SK-N-MC (cell line): ENCODE data around the gene GRIK2.
"Not testable (repeated sequence)": the region's sequence is repeated elsewhere in the genome, so short reads cannot be mapped to it uniquely, and the experiment has no call there.

Experiments
- DNase-seq: peaks from one replicate; pipeline ENCODE4 v3.0.0-alpha.2; 2011; ENCODE audit warnings: low read depth, low spot score
- H3K27ac ChIP-seq: fragments of 200-600 bp; sonication (generic); 2 replicates; pipeline ENCODE4 v1.5.1; 2016; ENCODE audit warnings: mixed run types
- H3K36me3 ChIP-seq: fragments of 200-600 bp; sonication (generic); 2 replicates; pipeline ENCODE4 v1.6.1; 2017; ENCODE audit warnings: antibody characterized with exemption, low read length, mixed read lengths; ENCODE audit not compliant: insufficient read depth
- H3K4me3 ChIP-seq: fragments of 200-600 bp; sonication (generic); 2 replicates; pipeline ENCODE4 v1.5.1; 2016
- H3K9ac ChIP-seq: fragments of 200-600 bp; sonication (generic); 2 replicates; pipeline ENCODE4 v1.8.0; 2017; ENCODE audit warnings: mixed run types, mixed read lengths; ENCODE audit not compliant: insufficient read length
- H3K9me3 ChIP-seq: fragments of 200-600 bp; sonication (generic); 2 replicates; pipeline ENCODE4 v1.6.1; 2017; ENCODE audit warnings: low read depth, mild to moderate bottlenecking, antibody characterized with exemption, low read length, moderate library complexity, mixed read lengths
- EZH2 ChIP-seq: fragments of 200-600 bp; sonication (generic); IDR thresholded peaks from one replicate; pipeline ENCODE4 v1.6.1; 2017; ENCODE audit warnings: antibody characterized with exemption
- FOXP2 ChIP-seq: optimal IDR thresholded peaks from 2 replicates; pipeline ENCODE3; 2011; ENCODE audit warnings: mild to moderate bottlenecking, moderate library complexity; ENCODE audit not compliant: insufficient read depth; ENCODE audit errors: extremely low read length, control extremely low read depth
- POLR2AphosphoS5 ChIP-seq: IDR thresholded peaks from 2 replicates; pipeline ENCODE4 v1.6.1; 2012; ENCODE audit warnings: mild to moderate bottlenecking, low read depth, low read length, borderline replicate concordance

The GRIK2 gene

DNA sequence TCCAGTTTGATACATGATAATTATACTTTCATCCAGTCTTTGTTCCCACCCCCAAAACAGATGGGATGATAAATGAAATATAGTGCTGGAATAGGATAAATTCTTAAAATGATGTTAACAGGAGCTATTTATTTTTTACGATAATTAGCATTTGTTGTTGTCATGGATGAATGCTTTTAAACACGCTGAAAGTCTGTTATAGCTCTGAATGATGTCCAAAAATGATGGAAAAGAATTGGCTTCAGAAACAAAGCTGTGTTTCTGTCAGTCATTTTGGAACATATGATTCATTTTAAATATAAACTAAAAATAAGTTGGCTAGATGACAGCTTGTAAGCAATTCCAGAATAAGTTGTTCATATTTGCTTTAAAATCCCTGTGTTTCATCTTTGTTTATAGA lies 237.4 kb downstream of the GRIK2 start:
- TF ChIP-seq FOXP2, result no peak
- no peak for TF ChIP-seq POLR2AphosphoS5
- TF ChIP-seq EZH2, result no peak
- Histone ChIP-seq H3K9me3 (no peaks in the 10 kb centered on the region), H3K36me3 (no peaks in the 10 kb centered on the region), H3K27ac (no peak overlapping the region), H3K4me3 (no peak overlapping the region), H3K9ac (no peak overlapping the region)
- DNase-seq, result no peak

DNA sequence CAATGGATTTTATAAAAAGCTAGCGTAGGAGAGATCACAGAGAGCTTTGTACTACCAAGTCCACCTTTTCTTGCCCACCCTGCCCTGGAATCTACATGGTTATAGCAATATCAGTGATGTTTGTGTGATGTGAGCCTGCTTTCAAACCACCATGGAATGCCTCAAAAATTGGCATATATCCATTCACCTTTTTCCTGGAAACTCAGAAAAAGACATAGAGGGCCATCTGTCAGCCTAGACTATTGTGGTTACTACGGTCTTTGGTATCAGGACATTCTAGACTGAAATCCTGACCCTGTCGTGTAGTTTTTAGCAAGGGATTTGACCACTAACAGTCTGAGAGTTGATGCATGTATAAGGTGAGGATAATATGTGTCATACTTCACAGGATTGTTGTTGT lies 239.6 kb downstream of the GRIK2 start:
- Histone ChIP-seq H3K27ac (no peak overlapping the region), H3K4me3 (no peak overlapping the region), H3K36me3 (no peaks in the 10 kb centered on the region), H3K9ac (no peak overlapping the region), H3K9me3 (no peaks in the 10 kb centered on the region)
- no peak for DNase-seq
- TF ChIP-seq EZH2, result no peak

DNA sequence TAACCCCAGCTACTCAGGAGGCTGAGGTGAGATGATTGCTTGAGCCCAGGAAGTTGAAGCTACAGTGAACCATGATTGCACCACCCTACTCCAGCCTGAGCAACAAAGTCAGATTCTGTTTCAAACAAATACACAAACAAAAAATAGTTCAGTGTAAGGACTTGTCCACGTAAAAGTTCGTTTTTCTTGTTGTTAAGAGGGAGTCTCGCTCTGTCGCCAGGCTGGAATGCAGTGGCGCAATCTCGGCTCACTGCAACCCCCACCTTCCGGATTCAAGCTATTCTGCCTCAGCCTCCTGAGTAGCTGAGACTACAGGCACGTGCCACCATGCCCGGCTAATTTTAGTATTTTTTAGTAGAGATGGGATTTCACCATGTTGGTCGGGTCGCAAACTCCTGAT lies 245.4 kb downstream of the GRIK2 start:
- not testable (repeated sequence) for H3K27ac ChIP-seq, H3K9ac ChIP-seq, H3K9me3 ChIP-seq, H3K36me3 ChIP-seq, DNase-seq, H3K4me3 ChIP-seq

DNA sequence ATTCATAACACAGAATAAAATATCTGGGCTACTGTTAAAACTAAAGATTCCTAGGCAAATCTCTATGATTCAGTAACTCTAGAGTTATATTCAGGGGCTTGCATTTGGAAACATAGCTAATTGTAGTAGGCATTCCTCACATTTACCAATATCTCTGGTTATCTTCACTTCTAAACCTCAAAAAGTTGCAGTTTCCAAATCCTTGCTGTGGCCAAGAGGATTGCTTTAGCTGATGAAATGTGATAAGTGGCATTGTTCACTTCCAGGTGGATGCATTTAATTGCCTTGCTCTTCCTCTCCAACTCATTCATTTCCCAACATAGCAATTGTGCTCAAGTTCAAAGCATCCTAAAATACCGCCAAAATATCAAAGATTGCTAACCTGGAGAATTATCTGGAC lies 246.6 kb downstream of the GRIK2 start:
- TF ChIP-seq EZH2 (no peak), POLR2AphosphoS5 (no peak), FOXP2 (no peak)
- Histone ChIP-seq H3K27ac (no peak overlapping the region), H3K4me3 (no peak overlapping the region), H3K9me3 (no peaks in the 10 kb centered on the region), H3K9ac (no peak overlapping the region), H3K36me3 (no peaks in the 10 kb centered on the region)
- no peak for DNase-seq

DNA sequence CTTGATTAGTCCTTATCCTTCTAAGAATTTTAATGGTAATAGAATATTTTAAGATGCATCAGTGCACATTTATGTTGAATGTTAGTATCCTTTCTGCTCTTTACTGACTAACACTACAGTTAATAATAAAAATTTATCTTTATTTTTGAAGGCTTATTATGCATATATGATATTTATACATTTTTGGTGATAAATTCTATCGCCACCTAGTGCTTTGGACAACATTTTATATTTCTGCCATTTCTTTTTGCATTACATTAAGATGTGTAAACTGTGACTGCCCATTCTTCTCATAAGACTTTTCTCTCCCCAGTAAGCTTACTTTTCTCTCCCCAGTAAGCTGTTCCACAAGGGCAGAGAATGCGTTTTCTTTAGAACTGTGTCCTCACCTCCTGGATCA lies 252.3 kb downstream of the GRIK2 start:
- H3K9ac ChIP-seq, result no peak overlapping the region
- TF ChIP-seq FOXP2 (no peak), POLR2AphosphoS5 (no peak), EZH2 (no peak)
- no peak for DNase-seq
- no peak overlapping the region for H3K27ac ChIP-seq
- H3K36me3 ChIP-seq, result no peaks in the 10 kb centered on the region
- H3K9me3 ChIP-seq, result no peaks in the 10 kb centered on the region
- no peak overlapping the region for H3K4me3 ChIP-seq

DNA sequence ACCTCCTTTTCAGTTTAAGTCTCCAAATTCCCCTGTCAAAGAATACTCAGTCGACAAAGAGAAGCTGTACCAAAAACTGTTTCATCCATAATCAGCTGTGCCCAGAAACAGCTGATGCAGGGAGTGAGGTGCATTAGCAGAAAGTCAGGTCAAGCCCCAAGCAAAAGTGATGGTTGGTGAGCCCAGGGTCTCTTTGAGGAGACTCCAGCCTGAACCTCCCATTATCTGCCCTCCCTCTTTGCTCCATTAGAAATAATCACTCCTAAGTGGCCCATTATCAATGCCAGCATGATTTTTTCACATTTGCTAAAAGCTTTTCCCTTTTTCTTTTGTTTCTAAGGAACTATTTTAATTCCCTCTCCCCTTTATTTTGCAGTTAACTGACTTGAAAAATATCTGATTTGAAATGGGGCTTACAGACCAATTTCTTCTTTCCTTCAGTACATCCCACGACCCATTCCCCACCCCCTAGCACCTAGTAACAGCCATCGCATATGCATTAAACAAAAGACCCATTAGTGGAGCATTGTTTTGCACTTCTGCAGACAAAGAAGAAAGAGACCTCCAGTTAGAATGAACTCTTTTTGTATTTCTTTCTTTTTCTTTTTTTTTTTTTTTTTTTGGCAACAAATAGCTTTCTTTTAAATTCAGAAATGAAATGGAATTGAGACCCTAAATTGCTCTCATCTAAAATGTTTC lies 257.0 kb downstream of the GRIK2 start:
- H3K36me3 ChIP-seq, result no peaks in the 10 kb centered on the region
- TF ChIP-seq POLR2AphosphoS5 (no peak), EZH2 (no peak), FOXP2 (no peak)
- no peak overlapping the region for H3K27ac ChIP-seq
- no peaks in the 10 kb centered on the region for H3K9me3 ChIP-seq
- H3K9ac ChIP-seq, result no peak overlapping the region
- H3K4me3 ChIP-seq, result no peak overlapping the region
- DNase-seq, result no peak

DNA sequence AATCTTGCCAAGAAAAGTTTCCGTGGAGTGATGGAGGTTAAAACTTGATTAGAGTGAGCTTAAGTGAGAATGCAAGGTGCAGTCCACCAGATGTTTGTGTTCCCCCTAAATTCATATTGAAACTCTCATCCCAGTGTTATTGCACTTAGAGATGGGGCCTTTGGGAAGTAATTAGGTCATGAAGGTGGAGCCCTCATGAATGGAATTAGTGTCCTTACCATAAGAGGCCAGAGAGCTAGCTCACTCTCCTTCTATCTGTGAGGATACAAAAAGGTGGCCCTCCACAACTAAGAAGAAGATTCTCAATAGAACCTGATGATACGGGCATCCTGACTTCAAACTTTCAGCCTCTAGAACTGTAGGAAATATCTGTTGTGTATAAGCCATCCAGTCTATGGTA lies 258.6 kb downstream of the GRIK2 start:
- DNase-seq, result no peak
- no peaks in the 10 kb centered on the region for H3K9me3 ChIP-seq
- no peaks in the 10 kb centered on the region for H3K36me3 ChIP-seq
- no peak overlapping the region for H3K4me3 ChIP-seq
- TF ChIP-seq FOXP2 (no peak), EZH2 (no peak), POLR2AphosphoS5 (no peak)
- no peak overlapping the region for H3K9ac ChIP-seq
- H3K27ac ChIP-seq, result no peak overlapping the region

DNA sequence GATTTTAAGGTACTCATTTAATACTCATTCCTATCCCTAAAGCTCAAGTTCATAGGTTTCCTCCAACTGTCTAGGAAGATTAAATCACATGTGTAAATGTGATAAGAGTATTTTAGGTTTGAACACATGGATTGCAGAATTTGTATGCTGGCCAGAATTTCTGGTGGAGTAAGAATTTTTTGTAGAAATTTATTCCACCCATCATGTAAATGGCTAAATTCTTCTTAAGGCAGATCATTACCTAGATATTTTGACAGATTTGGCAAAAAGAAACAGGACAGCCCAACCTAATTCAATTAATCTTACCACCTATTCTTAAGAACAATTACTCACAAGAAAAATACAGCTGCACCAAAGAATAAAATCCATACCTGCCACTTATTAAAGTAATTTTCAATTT lies 261.6 kb downstream of the GRIK2 start:
- no peak overlapping the region for H3K4me3 ChIP-seq
- no peaks in the 10 kb centered on the region for H3K36me3 ChIP-seq
- no peak for DNase-seq
- no peak overlapping the region for H3K9ac ChIP-seq
- H3K9me3 ChIP-seq, result no peaks in the 10 kb centered on the region
- H3K27ac ChIP-seq, result no peak overlapping the region
- no peak for TF ChIP-seq FOXP2
- no peak for TF ChIP-seq EZH2
- no peak for TF ChIP-seq POLR2AphosphoS5

DNA sequence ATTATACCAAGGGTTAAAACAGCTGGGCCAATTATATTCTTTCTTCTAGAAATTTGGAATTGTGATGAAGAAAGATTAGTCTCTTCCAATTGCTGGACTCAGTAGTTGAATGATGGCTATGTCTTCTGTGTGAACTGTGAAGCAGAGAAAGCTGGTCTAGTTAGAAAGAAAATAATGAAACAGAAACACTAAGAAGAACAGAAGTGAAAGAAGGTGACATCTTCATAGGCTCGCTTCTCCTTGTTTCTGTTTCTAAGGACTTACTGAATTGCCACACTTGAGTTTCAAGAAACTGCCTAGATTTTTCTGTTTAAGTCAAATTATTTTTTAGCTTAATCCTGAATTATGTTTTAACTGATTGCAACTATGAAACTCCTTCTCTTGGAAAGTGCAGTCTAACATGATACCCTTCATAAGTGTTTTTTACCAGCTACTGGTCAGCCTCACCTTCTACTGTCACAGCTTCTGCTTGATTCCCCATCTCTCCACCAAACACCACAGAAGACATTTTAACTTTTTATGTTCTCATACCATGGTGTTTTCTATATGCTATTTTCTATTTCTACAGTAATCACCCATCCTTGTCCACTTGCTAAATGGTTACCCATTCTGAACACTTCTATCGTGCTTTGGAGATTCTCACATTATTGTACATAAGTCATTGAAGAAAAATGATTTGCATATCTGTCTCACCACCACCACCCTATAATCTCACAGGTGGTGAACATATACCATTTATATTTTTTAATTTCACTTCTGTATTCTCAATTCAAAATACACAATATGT lies 268.8 kb downstream of the GRIK2 start:
- TF ChIP-seq FOXP2, result no peak
- no peak for TF ChIP-seq EZH2
- TF ChIP-seq POLR2AphosphoS5, result no peak
- H3K9ac ChIP-seq, result no peak overlapping the region
- H3K9me3 ChIP-seq, result no peaks in the 10 kb centered on the region
- no peak overlapping the region for H3K27ac ChIP-seq
- no peak for DNase-seq
- H3K4me3 ChIP-seq, result no peak overlapping the region
- no peaks in the 10 kb centered on the region for H3K36me3 ChIP-seq
